HepG2 (cell line): ENCODE results near the gene ATG13. TPM values are rescaled to one million over a fixed set of nuclear protein-coding genes. Genes with fewer than 3 reads are reported as not detected.

Experiments
- ATAD3A ChIP-seq: sonication (generic); formaldehyde crosslinking; IDR thresholded peaks from 2 replicates; pipeline ENCODE4 v1.4.0; 2020; ENCODE audit warnings: missing genetic modification reagents
- ESRRA ChIP-seq: sonication (generic); formaldehyde crosslinking; IDR thresholded peaks from 2 replicates; pipeline ENCODE4 v1.5.1; 2020; ENCODE audit warnings: mild to moderate bottlenecking, low read depth, missing genetic modification reagents
- GABPA ChIP-seq, 2 experiments: IDR thresholded peaks; 2 replicates each; pipeline ENCODE4 v1.6.1; 2011 to 2016; ENCODE audit warnings: low read depth in 2 of 2, low read length in 1 of 2, missing biosample characterization in 1 of 2, missing genetic modification characterization in 1 of 2
- KDM6A ChIP-seq: IDR thresholded peaks from 2 replicates; pipeline ENCODE4 v1.6.1; 2016; ENCODE audit warnings: low read depth
- KIAA2018 ChIP-seq: sonication (generic); formaldehyde crosslinking; IDR thresholded peaks from 2 replicates; pipeline ENCODE4 v1.5.0; 2020; ENCODE audit warnings: mild to moderate bottlenecking, missing genetic modification reagents, borderline replicate concordance
- KLF6 ChIP-seq: IDR thresholded peaks from 2 replicates; pipeline ENCODE4 v1.8.0; 2016; ENCODE audit warnings: missing biosample characterization, missing genetic modification reagents
- MAX ChIP-seq: IDR thresholded peaks from 2 replicates; pipeline ENCODE4 v1.6.1; 2012; ENCODE audit warnings: inconsistent platforms
- NR2C2 ChIP-seq: sonication (generic); formaldehyde crosslinking; IDR thresholded peaks from 2 replicates; pipeline ENCODE4 v1.4.0; 2020; ENCODE audit warnings: missing genetic modification reagents, mild to moderate bottlenecking, moderate library complexity, borderline replicate concordance
- POLR2AphosphoS2 ChIP-seq: IDR thresholded peaks from 2 replicates; pipeline ENCODE4 v1.6.1; 2011; ENCODE audit warnings: low read depth, low read length, improper control_type of control experiment
- RBFOX2 ChIP-seq: fragments of 200-400 bp; formaldehyde crosslinking; IDR thresholded peaks from 2 replicates; pipeline ENCODE4 v1.6.1; 2017; ENCODE audit warnings: low read depth, mild to moderate bottlenecking, low read length
- ZNF260 ChIP-seq: sonication (generic); formaldehyde crosslinking; IDR thresholded peaks from 2 replicates; pipeline ENCODE4 v1.4.0; 2020; ENCODE audit warnings: missing genetic modification reagents, low read depth, mild to moderate bottlenecking, borderline replicate concordance
- ZNF333 ChIP-seq: sonication (generic); formaldehyde crosslinking; IDR thresholded peaks from 2 replicates; pipeline ENCODE4 v1.4.0; 2020; ENCODE audit warnings: mild to moderate bottlenecking, missing genetic modification reagents, borderline replicate concordance
- ZNF546 ChIP-seq: sonication (generic); formaldehyde crosslinking; conservative IDR thresholded peaks from 2 replicates; pipeline ENCODE4 v1.8.1; 2023; ENCODE audit warnings: mild to moderate bottlenecking, missing genetic modification reagents
- polyA plus RNA-seq, 8 experiments: library from polyadenylated mRNA; depleted of rRNA in 3 of 8; stranded (reverse) in 7 of 8; unstranded in 1 of 8; fragments of >200 nt; fragmentation: Illumina TruSeq in 4 of 8; extraction: Trizol in 4 of 8; gene quantifications; 2 replicates each; pipeline versions ENCODE4 v1.2.1 to v1.2.3, GENCODE V29; 2011 to 2016; ENCODE audit warnings: low read depth in 4 of 8, missing spikeins in 1 of 8, mixed read lengths in 1 of 8; ENCODE audit not compliant: insufficient read depth in 1 of 8
- total RNA-seq, 5 experiments: library from RNA; depleted of rRNA; stranded (reverse); fragments of >200 nt; fragmentation: Illumina TruSeq; extraction: Trizol; gene quantifications; 2 replicates each; pipeline ENCODE4 v1.2.3, GENCODE V29; 2016; ENCODE audit warnings: low read depth in 1 of 5
- TF ChIP-seq, protein P1 (sequence below): sonication (generic); formaldehyde crosslinking; IDR thresholded peaks from 2 replicates; pipeline ENCODE4 v1.4.0; 2020; ENCODE audit warnings: mild to moderate bottlenecking, missing genetic modification reagents
- TF ChIP-seq, protein P2 (sequence below): sonication (generic); formaldehyde crosslinking; IDR thresholded peaks from 2 replicates; pipeline ENCODE4 v1.4.0; 2020; ENCODE audit warnings: low read depth, mild to moderate bottlenecking, missing genetic modification reagents
- TF ChIP-seq, protein P3 (sequence below): sonication (generic); formaldehyde crosslinking; IDR thresholded peaks from 2 replicates; pipeline ENCODE4 v1.8.0; 2022; ENCODE audit warnings: missing genetic modification reagents, mild to moderate bottlenecking, borderline replicate concordance

Gene ATG13
- total and polyA plus RNA-seq, 2 of the 13 experiments (the other 11 are each of a cell fraction or from before 2014, with no cell fraction given) = 55.0 to 77.3 TPM

- TF ChIP-seq NR2C2 = peak; percentile 40; the same call in 1 of the 2 replicates
- TF ChIP-seq RBFOX2 = peak; percentile 85
- TF ChIP-seq ZNF260 (CRISPR knock-in tag) = no peak
- TF ChIP-seq, protein P1, sequence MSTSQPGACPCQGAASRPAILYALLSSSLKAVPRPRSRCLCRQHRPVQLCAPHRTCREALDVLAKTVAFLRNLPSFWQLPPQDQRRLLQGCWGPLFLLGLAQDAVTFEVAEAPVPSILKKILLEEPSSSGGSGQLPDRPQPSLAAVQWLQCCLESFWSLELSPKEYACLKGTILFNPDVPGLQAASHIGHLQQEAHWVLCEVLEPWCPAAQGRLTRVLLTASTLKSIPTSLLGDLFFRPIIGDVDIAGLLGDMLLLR = peak; percentile 65
- TF ChIP-seq, protein P2, sequence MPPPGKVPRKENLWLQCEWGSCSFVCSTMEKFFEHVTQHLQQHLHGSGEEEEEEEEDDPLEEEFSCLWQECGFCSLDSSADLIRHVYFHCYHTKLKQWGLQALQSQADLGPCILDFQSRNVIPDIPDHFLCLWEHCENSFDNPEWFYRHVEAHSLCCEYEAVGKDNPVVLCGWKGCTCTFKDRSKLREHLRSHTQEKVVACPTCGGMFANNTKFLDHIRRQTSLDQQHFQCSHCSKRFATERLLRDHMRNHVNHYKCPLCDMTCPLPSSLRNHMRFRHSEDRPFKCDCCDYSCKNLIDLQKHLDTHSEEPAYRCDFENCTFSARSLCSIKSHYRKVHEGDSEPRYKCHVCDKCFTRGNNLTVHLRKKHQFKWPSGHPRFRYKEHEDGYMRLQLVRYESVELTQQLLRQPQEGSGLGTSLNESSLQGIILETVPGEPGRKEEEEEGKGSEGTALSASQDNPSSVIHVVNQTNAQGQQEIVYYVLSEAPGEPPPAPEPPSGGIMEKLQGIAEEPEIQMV (CRISPR knock-in tag) = peak; percentile 69; the same call in 1 of the 2 replicates
- no peak; the same call in 1 of the 2 replicates for TF ChIP-seq KDM6A (CRISPR knock-in tag)
- no peak for TF ChIP-seq ATAD3A
- TF ChIP-seq KIAA2018 (CRISPR knock-in tag) = peak; percentile 80; the same call in 1 of the 2 replicates
- peak; percentile 62 for TF ChIP-seq ESRRA
- peak; percentile 64 for TF ChIP-seq MAX
- TF ChIP-seq, protein P3, sequence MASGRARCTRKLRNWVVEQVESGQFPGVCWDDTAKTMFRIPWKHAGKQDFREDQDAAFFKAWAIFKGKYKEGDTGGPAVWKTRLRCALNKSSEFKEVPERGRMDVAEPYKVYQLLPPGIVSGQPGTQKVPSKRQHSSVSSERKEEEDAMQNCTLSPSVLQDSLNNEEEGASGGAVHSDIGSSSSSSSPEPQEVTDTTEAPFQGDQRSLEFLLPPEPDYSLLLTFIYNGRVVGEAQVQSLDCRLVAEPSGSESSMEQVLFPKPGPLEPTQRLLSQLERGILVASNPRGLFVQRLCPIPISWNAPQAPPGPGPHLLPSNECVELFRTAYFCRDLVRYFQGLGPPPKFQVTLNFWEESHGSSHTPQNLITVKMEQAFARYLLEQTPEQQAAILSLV (CRISPR knock-in tag) = peak; percentile 58; the same call in 1 of the 2 replicates
- TF ChIP-seq ZNF546 (CRISPR knock-in tag) = peak; percentile 91; the same call in 1 of the 2 replicates
- TF ChIP-seq POLR2AphosphoS2 = peak; percentile 99
- peak; percentile 69; the same call in 1 of the 2 replicates for TF ChIP-seq KLF6 (CRISPR knock-in tag)
- TF ChIP-seq GABPA (IDR thresholded peaks at IDR 0.05; ENCODE audit: low read depth, low read length) = no peak
- TF ChIP-seq GABPA (CRISPR knock-in tag; IDR thresholded peaks at IDR 0.05; ENCODE audit: low read depth) = peak; percentile 66
- peak; percentile 34; the same call in 1 of the 2 replicates for TF ChIP-seq ZNF333 (CRISPR knock-in tag)
Measured at GRCh38 chr11:46593550-46594373, 23.6 kb upstream of the ATG13 start, which contains the start of gene AMBRA1 (continued).
